Panc1 (cell line): Measurements from ENCODE around the gene GNMT. TPM values are rescaled to one million over a fixed set of nuclear protein-coding genes. Genes with fewer than 3 reads are reported as not detected.

Experiments used
- ATAC-seq: fragments of 200-7000 bp; cut with Tn5 transposase; 2 replicates; pipeline ENCODE4 v1.9.1; 2020; ENCODE audit warnings: mild to moderate bottlenecking, moderate library complexity
- BruUV-seq: library from RNA; stranded (reverse); fragments of 400-500 nt; replicated peaks from 2 replicates; lab custom pipeline; 2021; lab: Mats Ljungman, UMichigan
- CTCF ChIA-PET: fragments of 300-600 bp; sonication (Branson Sonifier 250); formaldehyde crosslinking; loops from one replicate; lab custom pipeline; 2022; ENCODE audit warnings: antibody characterized with exemption; lab: Charles Lee
- POLR2A ChIA-PET: fragments of 300-600 bp; sonication (Branson Sonifier 250); formaldehyde crosslinking; loops from one replicate; lab custom pipeline; 2022; ENCODE audit warnings: antibody characterized with exemption; lab: Charles Lee
- DNase-seq: peaks from one replicate; pipeline ENCODE4 v3.0.0-alpha.2; 2010; ENCODE audit warnings: low read depth, low spot score
- H3K27ac ChIP-seq: 2 replicates; pipeline ENCODE4 v1.5.1; 2011; ENCODE audit warnings: mild to moderate bottlenecking, low read length, inconsistent platforms
- H3K27me3 ChIP-seq: fragments of 200-500 bp; sonication (Bioruptor generic); 2 replicates; pipeline ENCODE4 v1.6.0; 2014; ENCODE audit warnings: low read length, inconsistent platforms; ENCODE audit not compliant: control insufficient read depth, insufficient read depth
- H3K36me3 ChIP-seq: fragments of 200-500 bp; sonication (Bioruptor generic); 2 replicates; pipeline ENCODE4 v1.5.1; 2014; ENCODE audit warnings: inconsistent platforms, mild to moderate bottlenecking, low read length, moderate library complexity; ENCODE audit not compliant: control insufficient read depth, insufficient read depth
- H3K4me1 ChIP-seq: 2 replicates; pipeline ENCODE4 v1.5.1; 2011; ENCODE audit warnings: inconsistent platforms, mild to moderate bottlenecking, low read length, moderate library complexity; ENCODE audit not compliant: control insufficient read depth, insufficient read depth
- H3K4me3 ChIP-seq, 2 experiments: 2 replicates each; pipeline ENCODE4 v1.5.1; 2011 to 2012; ENCODE audit warnings: low read depth in 2 of 2, low read length in 2 of 2, mild to moderate bottlenecking in 2 of 2, inconsistent platforms in 1 of 2, moderate library complexity in 1 of 2
- H3K9me3 ChIP-seq: fragments of 200-500 bp; sonication (Bioruptor generic); 2 replicates; pipeline ENCODE4 v1.5.1; 2014; ENCODE audit warnings: low read depth, mild to moderate bottlenecking, inconsistent platforms, low read length, moderate library complexity; ENCODE audit not compliant: control insufficient read depth, insufficient read depth
- CTCF ChIP-seq: fragments of 450-650 bp; IDR thresholded peaks from 2 replicates; pipeline ENCODE4 v1.5.1; 2017; ENCODE audit warnings: mild to moderate bottlenecking
- POLR2AphosphoS5 ChIP-seq: IDR thresholded peaks from 2 replicates; pipeline ENCODE4 v1.6.1; 2012; ENCODE audit warnings: mild to moderate bottlenecking, low read depth, low read length, moderate library complexity
- REST ChIP-seq, 2 experiments: IDR thresholded peaks; 2 replicates each; pipeline ENCODE4 v1.6.1; 2011 to 2012; ENCODE audit warnings: low read depth in 2 of 2, control low read depth in 1 of 2, low read length in 1 of 2, mild to moderate bottlenecking in 1 of 2, moderate library complexity in 1 of 2; ENCODE audit not compliant: insufficient read depth in 1 of 2
- SIN3A ChIP-seq: IDR thresholded peaks from 2 replicates; pipeline ENCODE4 v1.6.1; 2012; ENCODE audit warnings: low read depth, mild to moderate bottlenecking, low read length, moderate library complexity, borderline replicate concordance; ENCODE audit not compliant: insufficient read depth
- TCF7L2 ChIP-seq: IDR thresholded peaks from 2 replicates; pipeline ENCODE4 v1.6.1; 2011; ENCODE audit warnings: mild to moderate bottlenecking, low read depth, low read length, inconsistent platforms
- in situ Hi-C: cut with HindIII; loops from 2 replicates; pipeline ENCODE4 v1.10.0; 2016; ENCODE audit warnings: low sequenced_read_pairs, low pct_unique_long_range_greater_than_20kb
- intact Hi-C: fragments of 100-400 bp; cut with micrococcal nuclease; formaldehyde crosslinking; loops from one replicate; pipeline ENCODE4 v1.10.0; 2022; ENCODE audit not compliant: unreplicated experiment
- total RNA-seq: library from RNA; stranded (reverse); gene quantifications from one replicate; pipeline ENCODE4 v1.2.1, GENCODE V29; 2021; ENCODE audit not compliant: unreplicated experiment

The GNMT gene
- total RNA-seq, 1 experiment from 2014 or later: 0.72 TPM

GRCh38 chr6:42914546-42914945, 46.0 kb upstream of the GNMT start:
- Histone ChIP-seq H3K9me3 (no peaks in the 10 kb centered on the region), H3K27ac (no peak overlapping the region), H3K27me3 (no peaks in the 10 kb centered on the region), H3K4me1 (no peaks in the 10 kb centered on the region), H3K36me3 (no peaks in the 10 kb centered on the region), H3K4me3 (no peak overlapping the region)
- intact Hi-C loops (no loop called here), in situ Hi-C loops (no loop called here)
- ATAC-seq (no peak), DNase-seq (no peak)
- ChIA-PET CTCF (no interaction called here), POLR2A (interaction anchor here (1.0 kb wide), 1 partner anchor 60 kb away, joined by 3 read pairs; no protein-coding TSS in a partner anchor)
- no peak for TF ChIP-seq TCF7L2
- TF ChIP-seq POLR2AphosphoS5: no peak
- no peak for TF ChIP-seq SIN3A
- TF ChIP-seq REST (IDR thresholded peaks at IDR 0.05; ENCODE audit: insufficient read depth in 1 of 2, low read depth in 2 of 2, low read length in 1 of 2): no peak
- no peak for TF ChIP-seq CTCF
- BruUV-seq: no TSS peak

GRCh38 chr6:42915732-42916131, 44.8 kb upstream of the GNMT start, which contains the start of gene PTCRA:
Gene PTCRA (plus strand): TSS chr6:42916053. CDS start chr6:42916070, 17 bp downstream.
- Histone ChIP-seq H3K27me3 (no peaks in the 10 kb centered on the region), H3K9me3 (no peaks in the 10 kb centered on the region), H3K4me1 (no peaks in the 10 kb centered on the region), H3K4me3 (no peak within 1 kb of the TSS), H3K27ac (no peak within 1 kb of the TSS), H3K36me3 (no peaks in the 10 kb centered on the region)
- CTCF ChIA-PET: no interaction called here
- TF ChIP-seq POLR2AphosphoS5 (no peak), REST (IDR thresholded peaks at IDR 0.05; ENCODE audit: insufficient read depth in 1 of 2, low read depth in 2 of 2, low read length in 1 of 2) (no peak), TCF7L2 (no peak), SIN3A (no peak), CTCF (no peak)
- BruUV-seq: no TSS peak
- intact Hi-C loops (no loop called here), in situ Hi-C loops (no loop called here)
- DNase-seq: no peak
- 0 out of 2 replicates have a peak, but pooled peaks have one; percentile 32 for ATAC-seq
- POLR2A ChIA-PET: interaction anchor here (0.6 kb wide), 1 partner anchor 478 kb away, joined by 7 read pairs; no protein-coding TSS in a partner anchor
